GM13977 (cell line): ENCODE results near the gene PLK3.

ENCODE experiments used
- DNase-seq: peaks from one replicate; pipeline ENCODE4 v3.0.0; 2012; ENCODE audit warnings: low spot score
- CTCF ChIP-seq: IDR thresholded peaks from 2 replicates; pipeline ENCODE4 v1.5.1; 2012; ENCODE audit warnings: mild to moderate bottlenecking, control low read depth; ENCODE audit not compliant: insufficient read depth; ENCODE audit errors: extremely low read depth, missing control alignments
- in situ Hi-C: fragments of 300-500 bp; cut with MboI; formaldehyde crosslinking; loops from one replicate; pipeline ENCODE4 v1.12.0; 2022; ENCODE audit warnings: low sequenced_read_pairs, low pct_unique_long_range_greater_than_20kb, mixed read lengths, inconsistent platforms; ENCODE audit not compliant: unreplicated experiment

The PLK3 gene

GRCh38 chr1:44849575-44850132 is 49.5 kb downstream of the PLK3 start:
- in situ Hi-C loops: loop anchor here (25.0 kb wide), 1 partner anchor 463 kb away; no protein-coding TSS in a partner anchor
- DNase-seq: no peak
- TF ChIP-seq CTCF: no peak

GRCh38 chr1:44851308-44851707 is 51.1 kb downstream of the PLK3 start:
- no peak for DNase-seq
- TF ChIP-seq CTCF: no peak
- in situ Hi-C loops: no loop called here

GRCh38 chr1:44853201-44853600 is 53.0 kb downstream of the PLK3 start:
- no peak for TF ChIP-seq CTCF
- in situ Hi-C loops: no loop called here
- DNase-seq: no peak

GRCh38 chr1:44854970-44855369 is 54.8 kb downstream of the PLK3 start:
- in situ Hi-C loops: no loop called here
- DNase-seq: no peak
- TF ChIP-seq CTCF: no peak
